K562 (cell line): Measurements from ENCODE around the gene PRCD. TPM values are rescaled to one million over a fixed set of nuclear protein-coding genes. Genes with fewer than 3 reads are reported as not detected.

Source experiments
- ARID1B ChIP-seq: fragments of 450-650 bp; IDR thresholded peaks from 2 replicates; pipeline ENCODE4 v1.6.1; 2016; ENCODE audit warnings: antibody characterized with exemption, mild to moderate bottlenecking, inconsistent platforms
- BDP1 ChIP-seq: IDR thresholded peaks from 3 replicates; pipeline ENCODE4 v1.6.1; 2011; ENCODE audit not compliant: insufficient read length, insufficient read depth
- CBX5 ChIP-seq: IDR thresholded peaks from 2 replicates; pipeline ENCODE4 v1.6.1; 2014; ENCODE audit warnings: low read depth, borderline replicate concordance
- CCNT2 ChIP-seq: IDR thresholded peaks from 2 replicates; pipeline ENCODE4 v1.6.1; 2011; ENCODE audit warnings: borderline replicate concordance, low read depth, mild to moderate bottlenecking, moderate library complexity, mixed read lengths, low read length; ENCODE audit not compliant: insufficient read length; ENCODE audit errors: extremely low read depth
- CEBPG ChIP-seq, 3 experiments: fragments of 200-800 bp in 1 of 3; sonication (Bioruptor generic) in 1 of 3; sonication (generic) in 1 of 3; formaldehyde crosslinking in 1 of 3; IDR thresholded peaks in 2 of 3; conservative IDR thresholded peaks in 1 of 3; 2 replicates each; pipeline versions ENCODE4 v1.6.1 to v1.8.0; 2016 to 2022; ENCODE audit warnings: missing compliant biosample characterization in 2 of 3, missing genetic modification characterization in 2 of 3, mild to moderate bottlenecking in 1 of 3, missing genetic modification reagents in 1 of 3
- DPF2 ChIP-seq: fragments of 450-650 bp; IDR thresholded peaks from 2 replicates; pipeline ENCODE4 v1.6.1; 2016
- EP400 ChIP-seq: fragments of 450-650 bp; IDR thresholded peaks from 2 replicates; pipeline ENCODE4 v1.6.1; 2017; ENCODE audit warnings: antibody characterized with exemption, mild to moderate bottlenecking, moderate library complexity
- ESRRA ChIP-seq: fragments of 450-650 bp; IDR thresholded peaks from 2 replicates; pipeline ENCODE4 v1.6.1; 2014; ENCODE audit warnings: low read depth, mild to moderate bottlenecking, moderate library complexity, borderline replicate concordance
- FOS ChIP-seq: IDR thresholded peaks from 3 replicates; pipeline ENCODE4 v1.6.1; 2011; ENCODE audit not compliant: insufficient read length; ENCODE audit errors: extremely low read depth
- FOXJ3 ChIP-seq: sonication (generic); formaldehyde crosslinking; IDR thresholded peaks from 2 replicates; pipeline ENCODE4 v1.4.0; 2020; ENCODE audit warnings: mild to moderate bottlenecking, missing genetic modification reagents
- FOXM1 ChIP-seq, 2 experiments: fragments of 450-650 bp in 1 of 2; sonication (generic) in 1 of 2; formaldehyde crosslinking in 1 of 2; IDR thresholded peaks; 2 replicates each; pipeline versions ENCODE4 v1.6.1 to v1.9.0; 2017 to 2022; ENCODE audit warnings: low read depth in 2 of 2, mild to moderate bottlenecking in 2 of 2, missing genetic modification reagents in 1 of 2, moderate library complexity in 1 of 2
- GATAD2A ChIP-seq: fragments of 450-650 bp; IDR thresholded peaks from 2 replicates; pipeline ENCODE4 v1.6.1; 2017
- GTF2E2 ChIP-seq: fragments of 200-800 bp; sonication (Bioruptor generic); IDR thresholded peaks from 2 replicates; pipeline ENCODE4 v1.6.1; 2016; ENCODE audit warnings: missing genetic modification characterization, missing compliant biosample characterization
- HDAC1 ChIP-seq, 2 experiments: fragments of 450-650 bp; IDR thresholded peaks; 2 replicates each; pipeline ENCODE4 v1.6.1; 2016 to 2017; ENCODE audit warnings: inconsistent platforms in 1 of 2, mild to moderate bottlenecking in 1 of 2, moderate library complexity in 1 of 2
- KDM5B ChIP-seq: fragments of 200-600 bp; sonication (generic); IDR thresholded peaks from 2 replicates; pipeline ENCODE4 v1.6.1; 2012; ENCODE audit warnings: low read depth, mild to moderate bottlenecking, moderate library complexity, low read length, control low read depth, inconsistent platforms; ENCODE audit not compliant: insufficient replicate concordance
- MYNN ChIP-seq, 2 experiments: sonication (generic); formaldehyde crosslinking in 1 of 2; IDR thresholded peaks; 2 replicates each; pipeline versions ENCODE4 v1.5.0 to v1.6.1; 2016 to 2020; ENCODE audit warnings: antibody characterized with exemption in 1 of 2, missing genetic modification reagents in 1 of 2
- NONO ChIP-seq, 2 experiments: fragments of 200-400 bp in 1 of 2; fragments of 450-650 bp in 1 of 2; formaldehyde crosslinking in 1 of 2; IDR thresholded peaks; 2 replicates each; pipeline ENCODE4 v1.6.1; 2017; ENCODE audit warnings: low read depth in 2 of 2, mild to moderate bottlenecking in 2 of 2, moderate library complexity in 2 of 2, low read length in 1 of 2
- RB1 ChIP-seq: fragments of 450-650 bp; IDR thresholded peaks from 2 replicates; pipeline ENCODE4 v1.6.1; 2017; ENCODE audit warnings: low read depth, mild to moderate bottlenecking
- TAL1 ChIP-seq: fragments of 450-650 bp; IDR thresholded peaks from 2 replicates; pipeline ENCODE4 v1.6.1; 2016; ENCODE audit warnings: mild to moderate bottlenecking
- TRIM24 ChIP-seq, 2 experiments: fragments of 450-650 bp; IDR thresholded peaks; 2 replicates each; pipeline ENCODE4 v1.6.1; 2016
- XRCC3 ChIP-seq: fragments of 450-650 bp; IDR thresholded peaks from 2 replicates; pipeline ENCODE4 v1.6.1; 2017; ENCODE audit warnings: mild to moderate bottlenecking, moderate library complexity
- ZMIZ1 ChIP-seq, 2 experiments: fragments of 150-350 bp in 1 of 2; IDR thresholded peaks; 2 replicates each; pipeline ENCODE4 v1.6.1; 2012 to 2016; ENCODE audit warnings: low read depth in 2 of 2, low read length in 2 of 2, mild to moderate bottlenecking in 1 of 2, moderate library complexity in 1 of 2
- ZNF217 ChIP-seq: sonication (generic); formaldehyde crosslinking; IDR thresholded peaks from 2 replicates; pipeline ENCODE4 v1.8.0; 2022; ENCODE audit warnings: mild to moderate bottlenecking, missing genetic modification reagents
- ZNF324 ChIP-seq: fragments of 250-450 bp; sonication (Bioruptor Pico); IDR thresholded peaks from 2 replicates; pipeline ENCODE4 v1.4.0; 2020; ENCODE audit warnings: mild to moderate bottlenecking
- ZNF408 ChIP-seq: fragments of 250-450 bp; sonication (Bioruptor Pico); IDR thresholded peaks from 2 replicates; pipeline ENCODE4 v1.4.0; 2020; ENCODE audit warnings: low read depth, mild to moderate bottlenecking, moderate library complexity
- ZNF586 ChIP-seq: fragments of 450-650 bp; formaldehyde crosslinking; conservative IDR thresholded peaks from 2 replicates; pipeline ENCODE4 v1.4.0; 2020; ENCODE audit warnings: mild to moderate bottlenecking, moderate library complexity
- ZNF780A ChIP-seq: fragments of 250-450 bp; sonication (Bioruptor Pico); IDR thresholded peaks from 2 replicates; pipeline ENCODE4 v1.5.0; 2021; ENCODE audit warnings: mild to moderate bottlenecking
- polyA plus RNA-seq, 8 experiments: library from polyadenylated mRNA; depleted of rRNA in 4 of 8; stranded (reverse) in 5 of 8; unstranded in 3 of 8; fragments of >200 nt; fragmentation: Nextera tagmentation in 2 of 8; fragmentation: Illumina TruSeq in 1 of 8; extraction: Ambion mirVana in 2 of 8; extraction: Trizol in 1 of 8; gene quantifications; 2 replicates each; pipeline versions ENCODE4 v1.2.1 to v1.2.3, GENCODE V29; 2011 to 2014; ENCODE audit warnings: inconsistent platforms in 1 of 8, missing spikeins in 1 of 8
- total RNA-seq, 7 experiments: library from RNA; depleted of rRNA in 6 of 7; stranded (reverse); fragments of >200 nt in 6 of 7; fragmentation: Illumina TruSeq in 2 of 7; extraction: Trizol in 2 of 7; gene quantifications; 2 replicates each; pipeline versions ENCODE4 v1.2.1 to v1.2.3, GENCODE V29; 2011 to 2021; ENCODE audit warnings: low replicate concordance in 1 of 7

PRCD gene
- total and polyA plus RNA-seq, 9 of the 15 experiments (the other 6 are each of a cell fraction or from before 2014, with no cell fraction given) = 0.20 to 0.25 (median 0.21) TPM; not detected in 6

GRCh38 chr17:76556765-76557367 is 17.0 kb downstream of the PRCD start (continued):
- peak; percentile 60; the same call in 1 of the 2 replicates for TF ChIP-seq GTF2E2 (tag)
- TF ChIP-seq XRCC3 = no peak
- no peak for TF ChIP-seq FOS
- TF ChIP-seq BDP1 = no peak
- TF ChIP-seq FOXJ3 = no peak
- TF ChIP-seq CCNT2 = peak; percentile 13
- TF ChIP-seq DPF2 = 0 out of 2 replicates have a peak, but pooled peaks have one; percentile 18
- 0 out of 2 replicates have a peak, but pooled peaks have one; percentile 8 for TF ChIP-seq RB1
- TF ChIP-seq ZNF217 = no peak
- no peak for TF ChIP-seq NONO (IDR thresholded peaks at IDR 0.05; ENCODE audit: low read depth in 2 of 2, low read length in 1 of 2)
- no peak for TF ChIP-seq ZNF780A
- TF ChIP-seq ARID1B = peak; percentile 12; the same call in 1 of the 2 replicates
- TF ChIP-seq TAL1 = no peak
- TF ChIP-seq EP400 = no peak
- no peak for TF ChIP-seq ESRRA
- no peak for TF ChIP-seq GATAD2A
- 0 out of 4 replicates have a peak, but pooled peaks of 1 of the 2 experiments have one; percentile 9 for TF ChIP-seq ZMIZ1 (IDR thresholded peaks at IDR 0.05; ENCODE audit: low read depth in 2 of 2, low read length in 2 of 2)
- no peak for TF ChIP-seq KDM5B
- TF ChIP-seq TRIM24 (IDR thresholded peaks at IDR 0.05) = no peak
- TF ChIP-seq FOXM1 (IDR thresholded peaks at IDR 0.05; ENCODE audit: low read depth) = no peak
- TF ChIP-seq FOXM1 (CRISPR knock-in tag; IDR thresholded peaks at IDR 0.05; ENCODE audit: low read depth) = 0 out of 2 replicates have a peak, but pooled peaks have one; percentile 21
- TF ChIP-seq CBX5 = no peak
- no peak for TF ChIP-seq ZNF408 (CRISPR knock-in tag)
- no peak; a peak in 1 of 4 replicates for TF ChIP-seq HDAC1 (IDR thresholded peaks at IDR 0.05)
- 0 out of 2 replicates have a peak, but pooled peaks have one; percentile 53 for TF ChIP-seq CEBPG (CRISPR knock-in tag; IDR thresholded peaks at IDR 0.05)
- peak; percentile 82 to 90 for TF ChIP-seq CEBPG (tag; conservative IDR thresholded peaks at IDR 0.05 in 1 of 2, IDR thresholded peaks at IDR 0.05 in 1 of 2)
- no peak for TF ChIP-seq ZNF586 (CRISPR knock-in tag)
- no peak for TF ChIP-seq MYNN (IDR thresholded peaks at IDR 0.05)
- no peak for TF ChIP-seq MYNN (CRISPR knock-in tag; IDR thresholded peaks at IDR 0.05)
- no peak for TF ChIP-seq ZNF324 (CRISPR knock-in tag)
